Fibroblast of skin of right biceps (primary cell): ENCODE measurements around the gene FTMT.
A peak's percentile ranks its signal among the peaks of the same experiment; 100 is the strongest.
"Not testable (repeated sequence)": the region's sequence is repeated elsewhere in the genome, so short reads cannot be mapped to it uniquely, and the experiment has no call there.

Experiments used
- DNase-seq: peaks from one replicate; pipeline ENCODE4 v3.0.0-alpha.2; 2013

The FTMT gene

DNA sequence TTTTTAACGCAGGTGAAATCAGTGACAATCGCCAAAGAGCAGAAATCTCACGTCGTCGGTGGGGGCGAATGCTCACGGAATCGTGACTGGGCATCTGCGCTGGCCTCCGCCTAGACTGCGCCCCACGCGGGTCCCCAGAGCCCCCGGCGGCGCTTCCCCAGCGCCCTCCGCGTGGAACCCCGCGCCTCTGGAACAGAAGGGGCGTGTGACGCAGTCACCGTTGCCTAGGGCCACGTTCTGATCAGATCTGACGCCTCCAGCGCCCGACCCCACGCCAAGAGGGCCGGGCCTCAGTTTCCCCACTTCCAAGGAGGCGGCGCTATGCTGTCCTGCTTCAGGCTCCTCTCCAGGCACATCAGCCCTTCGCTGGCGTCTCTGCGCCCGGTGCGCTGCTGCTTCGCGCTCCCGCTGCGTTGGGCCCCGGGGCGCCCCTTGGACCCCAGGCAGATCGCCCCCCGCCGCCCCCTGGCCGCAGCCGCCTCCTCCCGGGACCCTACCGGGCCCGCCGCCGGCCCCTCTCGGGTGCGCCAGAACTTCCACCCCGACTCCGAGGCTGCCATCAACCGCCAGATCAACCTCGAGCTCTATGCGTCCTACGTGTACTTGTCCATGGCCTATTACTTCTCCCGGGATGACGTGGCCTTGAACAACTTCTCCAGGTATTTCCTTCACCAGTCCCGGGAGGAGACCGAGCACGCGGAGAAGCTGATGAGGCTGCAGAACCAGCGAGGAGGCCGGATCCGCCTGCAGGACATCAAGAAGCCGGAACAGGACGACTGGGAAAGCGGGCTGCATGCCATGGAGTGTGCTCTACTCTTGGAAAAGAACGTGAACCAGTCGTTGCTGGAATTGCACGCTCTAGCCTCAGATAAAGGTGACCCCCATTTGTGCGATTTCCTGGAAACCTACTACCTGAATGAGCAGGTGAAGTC is at the start of gene FTMT:
FTMT (plus strand) TSS at position 240 of the 932 bp plus-strand sequence; CDS start at position 322, 82 bp downstream.
- DNase-seq: no peak

DNA sequence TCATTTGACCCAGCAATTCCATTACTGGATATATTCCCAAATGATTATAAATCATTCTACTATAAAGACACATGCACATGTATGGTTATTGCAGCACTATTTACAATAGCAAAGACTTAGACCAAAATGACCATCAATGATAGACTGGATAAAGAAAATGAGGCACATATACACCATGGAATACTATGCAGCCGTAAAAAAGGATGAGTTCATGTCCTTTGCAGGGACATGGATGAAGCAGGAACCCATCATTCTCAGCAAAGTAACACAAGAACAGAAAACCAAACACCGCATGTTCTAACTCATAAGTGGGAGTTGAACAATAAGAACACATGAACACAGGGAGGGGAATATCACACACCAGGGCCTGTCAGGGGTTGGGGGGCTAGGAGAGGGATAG is 46.4 kb upstream of the FTMT start:
- not testable (repeated sequence) for DNase-seq

DNA sequence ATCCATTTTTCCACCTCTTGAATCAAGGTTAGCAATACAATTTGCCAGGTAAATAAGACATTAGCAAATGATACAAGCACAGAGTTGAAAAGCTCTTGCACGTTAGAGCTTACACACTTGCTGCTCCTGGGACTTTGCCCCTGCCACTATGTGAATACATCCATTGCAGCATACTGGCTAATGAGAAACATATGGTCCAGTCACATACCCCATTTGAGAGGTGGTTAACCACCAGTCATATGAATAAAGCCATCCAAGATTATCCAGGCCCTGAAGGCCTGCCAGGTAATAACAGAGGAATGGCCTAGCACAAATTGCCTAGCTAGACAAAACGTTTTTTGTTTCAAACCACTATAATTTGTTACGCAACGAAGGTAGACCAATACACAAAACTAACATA is 45.8 kb upstream of the FTMT start:
- peak; percentile 43 for DNase-seq

DNA sequence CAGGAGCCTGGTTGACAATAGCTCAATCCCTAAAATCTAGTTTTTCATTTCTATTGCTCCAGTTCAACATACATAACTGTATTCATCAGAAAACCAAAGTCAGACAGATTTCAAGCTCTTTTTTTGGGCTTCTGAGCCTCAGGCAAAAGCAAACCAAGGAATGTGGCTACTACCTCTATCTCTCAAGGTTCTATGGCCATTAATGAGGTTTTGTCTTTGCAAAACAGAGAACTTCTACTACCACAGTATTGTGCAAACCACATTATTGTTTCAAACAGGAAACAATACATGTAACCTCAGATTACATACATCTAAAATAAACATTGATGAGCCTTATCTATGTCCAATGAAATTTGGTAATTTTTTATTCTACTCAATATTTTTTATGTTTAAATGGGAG is 35.5 kb upstream of the FTMT start:
- DNase-seq: no peak

DNA sequence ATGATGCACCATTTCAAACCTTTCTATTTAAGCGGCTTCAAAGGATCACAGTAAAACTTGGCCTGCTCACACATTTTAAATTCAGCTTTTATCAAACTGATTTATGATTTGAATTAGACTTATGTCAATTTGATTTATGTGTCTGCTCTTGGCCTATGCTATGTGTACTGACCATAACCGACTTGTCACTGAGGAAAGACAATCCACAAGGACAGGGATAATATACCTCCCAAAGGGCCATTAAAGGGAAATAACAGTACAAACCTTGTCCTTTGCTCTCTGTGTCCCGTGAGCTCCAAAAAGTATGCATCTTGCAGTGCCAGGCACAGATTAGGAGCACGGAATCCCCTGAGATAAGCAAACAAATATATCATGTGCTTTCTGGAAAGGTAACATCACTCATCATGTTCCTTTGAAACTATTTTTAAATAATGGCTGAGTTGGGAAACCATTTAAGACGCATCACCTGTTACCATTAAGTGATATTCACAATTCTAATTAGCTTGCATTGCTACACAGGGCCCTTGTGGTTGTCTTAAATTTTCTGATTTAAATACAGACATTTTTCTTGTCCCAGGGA is 31.9 kb upstream of the FTMT start:
- no peak for DNase-seq

DNA sequence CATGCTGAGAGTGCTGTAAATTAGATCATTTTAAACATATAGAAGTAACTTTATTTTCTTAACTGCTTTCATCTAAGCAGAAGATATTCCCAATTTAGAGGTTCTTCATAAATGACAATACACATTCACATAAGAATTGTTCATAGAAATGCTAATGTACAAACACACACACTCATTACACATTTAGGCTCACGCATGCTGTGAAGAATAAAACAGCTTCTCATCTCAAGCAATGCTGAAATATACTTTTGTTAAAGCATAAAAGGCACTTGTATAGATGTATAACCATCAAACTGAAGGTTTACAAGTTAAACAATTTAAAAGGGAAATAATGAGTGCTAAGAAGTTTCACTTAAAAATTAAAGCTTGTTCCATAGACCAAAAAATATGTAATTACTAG is 18.1 kb upstream of the FTMT start:
- no peak for DNase-seq

DNA sequence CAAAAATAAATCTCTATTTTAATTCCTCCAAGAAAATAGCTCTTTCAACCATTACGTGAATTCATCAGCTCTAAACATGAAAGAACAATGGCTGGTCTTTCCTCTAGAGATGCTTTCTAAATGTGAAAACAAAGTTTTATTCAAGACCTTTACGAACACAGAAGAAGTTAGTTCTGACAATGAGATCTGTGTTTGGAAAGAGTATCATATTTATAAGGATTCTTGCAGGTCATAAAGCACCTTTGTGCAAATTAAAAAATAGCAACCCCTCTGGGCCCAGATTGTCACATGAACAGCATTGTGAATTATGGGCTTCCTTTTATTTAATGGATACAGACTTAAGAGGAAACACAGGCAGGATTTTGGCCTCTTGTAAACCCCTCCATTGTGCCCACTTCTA is 17.7 kb upstream of the FTMT start:
- no peak for DNase-seq

DNA sequence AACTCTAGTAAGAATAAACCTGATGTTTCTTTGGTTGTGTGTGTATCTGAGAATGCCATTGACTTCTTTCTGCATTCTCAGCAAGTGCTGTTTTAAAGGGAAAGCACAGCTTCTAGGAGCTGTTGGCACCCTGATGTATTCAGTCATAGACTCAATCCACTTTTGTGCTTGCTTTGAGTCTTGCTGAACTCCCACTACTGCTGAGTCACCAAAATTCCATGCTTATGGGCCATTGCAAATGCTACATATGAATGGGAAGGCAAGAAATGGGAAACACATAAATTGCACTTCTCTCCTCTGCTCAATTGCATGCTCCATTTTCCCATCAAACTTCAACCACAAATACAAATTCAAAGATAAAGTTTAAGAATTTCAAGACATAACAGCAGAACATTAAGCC is 9.8 kb upstream of the FTMT start:
- DNase-seq: peak; percentile 5

DNA sequence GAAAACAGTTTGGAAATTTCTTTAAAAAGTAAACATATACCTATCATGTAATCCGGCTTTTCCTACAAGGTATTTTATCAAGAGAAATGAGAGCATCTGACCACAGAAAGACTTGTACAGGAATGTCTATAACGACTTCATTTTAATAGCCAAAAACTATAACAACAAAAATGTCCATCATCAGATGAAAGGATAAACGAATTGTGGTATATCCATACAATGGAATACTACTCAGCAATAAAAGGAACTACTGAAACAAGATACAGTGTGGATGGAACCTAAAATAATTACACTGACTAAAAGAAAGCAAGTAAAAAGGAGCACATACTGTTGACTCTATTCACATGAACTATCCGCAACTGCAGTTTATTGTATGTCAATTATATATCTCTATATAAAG is 1.4 kb upstream of the FTMT start:
- DNase-seq: no peak

DNA sequence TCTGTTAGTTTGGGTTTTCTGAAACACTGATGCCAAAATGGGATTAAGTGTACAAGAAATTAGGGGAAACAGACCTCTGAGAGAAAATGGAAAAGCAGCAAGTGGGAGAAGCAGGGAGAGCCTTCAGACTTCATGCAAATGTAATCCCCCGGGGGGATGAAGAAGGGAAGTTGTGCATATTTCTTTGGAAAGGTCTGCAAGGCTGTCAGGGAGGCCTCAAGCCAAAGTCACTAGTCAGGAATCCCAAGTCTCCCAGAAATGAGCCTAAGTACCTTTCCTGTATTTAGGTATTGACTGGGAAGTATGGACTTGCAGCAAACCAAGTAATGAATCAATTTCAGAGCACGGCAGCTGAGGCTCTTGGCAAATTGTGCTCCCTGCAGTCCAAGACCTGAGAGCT is 2.2 kb downstream of the FTMT start:
- DNase-seq: no peak

DNA sequence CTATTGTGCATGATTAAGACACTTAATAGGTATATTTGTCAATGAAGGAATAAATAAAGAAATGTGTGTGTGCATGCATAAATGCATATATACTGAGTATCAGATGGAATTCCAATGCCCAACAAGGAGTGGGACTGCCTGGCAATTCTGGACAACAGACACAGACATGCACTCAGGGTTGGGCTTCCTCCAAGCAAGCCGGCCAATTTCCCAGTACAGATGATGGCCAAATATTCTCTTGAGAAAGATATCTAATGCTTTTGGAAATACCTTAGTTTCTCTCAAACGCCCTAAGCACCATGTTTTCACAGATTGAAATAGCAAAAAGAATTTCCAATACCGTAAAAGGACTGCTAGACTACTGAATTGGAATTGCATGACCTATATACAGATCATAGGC is 11.1 kb downstream of the FTMT start:
- no peak for DNase-seq

DNA sequence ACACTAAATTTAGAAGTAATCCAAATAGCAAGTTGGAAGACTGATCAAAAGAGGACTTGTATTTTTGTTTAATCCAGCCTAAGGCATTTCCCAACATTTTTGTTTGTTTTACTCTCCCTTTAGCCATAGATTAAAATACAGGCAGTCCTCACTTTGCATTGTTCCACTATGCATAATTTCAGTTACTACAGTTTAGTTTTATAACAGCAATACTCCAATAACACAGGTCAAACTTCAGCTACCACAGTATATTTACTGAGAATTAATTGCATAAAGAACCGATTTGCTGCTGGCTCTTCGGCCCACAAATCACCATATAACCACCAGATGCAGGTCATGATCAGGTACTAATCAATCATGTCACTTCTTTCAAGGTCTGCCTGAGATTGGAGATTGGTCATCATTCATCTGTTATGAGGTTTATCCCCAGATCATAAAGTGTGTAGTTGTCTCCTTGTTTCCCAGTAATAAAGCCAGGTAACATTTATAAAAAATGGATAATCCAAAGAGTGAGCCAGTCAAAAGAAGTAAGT is 12.1 kb downstream of the FTMT start:
- no peak for DNase-seq

DNA sequence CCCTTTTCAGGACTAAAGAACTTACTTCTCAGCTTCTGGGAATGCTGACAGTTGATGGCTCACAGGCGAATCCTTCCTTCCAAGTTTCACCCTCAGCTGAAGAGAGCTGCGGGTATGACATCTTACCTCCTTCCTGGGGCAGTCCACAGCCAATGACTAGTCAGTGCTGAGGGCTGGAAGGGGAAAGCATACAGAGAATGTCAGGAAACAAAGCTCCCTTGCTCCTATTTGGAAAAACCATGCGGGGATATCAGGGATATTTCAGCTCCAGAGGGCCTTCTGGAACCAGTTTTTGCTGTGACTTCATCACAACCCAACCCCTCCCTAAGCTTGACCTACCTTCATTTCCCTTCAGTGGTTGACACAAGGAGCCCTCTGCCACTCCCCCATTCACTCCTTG is 15.7 kb downstream of the FTMT start:
- no peak for DNase-seq

DNA sequence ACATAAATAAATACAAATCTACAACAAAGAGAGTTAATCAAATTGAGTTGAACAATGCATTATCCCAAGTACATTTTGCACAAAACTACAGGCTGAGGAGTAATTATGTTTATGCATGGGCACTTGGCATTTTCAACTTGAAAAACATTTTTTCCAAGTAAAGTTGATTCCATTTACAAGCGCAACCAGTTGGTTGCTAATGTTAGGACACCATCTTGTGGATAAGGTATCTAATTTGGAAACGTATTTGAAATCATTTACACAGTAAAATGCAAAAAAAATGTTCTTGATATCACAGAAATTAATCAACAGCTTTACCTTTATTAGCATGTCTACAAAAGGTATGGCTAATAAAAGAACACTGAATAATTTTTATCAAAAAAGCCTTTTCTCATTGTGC is 18.8 kb downstream of the FTMT start:
- peak; percentile 3 for DNase-seq

DNA sequence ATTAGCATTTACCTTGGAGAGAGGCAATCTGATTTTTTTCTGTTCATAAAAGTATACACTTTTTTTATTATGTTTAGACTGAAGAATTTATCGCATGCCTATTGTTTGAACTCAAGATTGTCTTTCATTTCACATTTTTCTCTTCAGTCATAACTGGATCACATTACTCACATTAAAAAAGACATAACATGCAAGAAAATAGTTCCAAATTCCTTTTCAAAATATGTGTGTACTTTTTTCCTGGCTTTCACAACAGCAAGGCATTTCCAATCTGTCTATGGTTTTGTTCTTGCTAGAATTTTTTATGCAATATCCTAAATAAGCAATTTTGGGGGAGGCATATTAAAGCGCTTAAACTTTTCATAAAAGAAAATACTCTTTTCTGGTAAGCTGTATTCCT is 21.2 kb downstream of the FTMT start:
- peak; percentile 1 for DNase-seq

DNA sequence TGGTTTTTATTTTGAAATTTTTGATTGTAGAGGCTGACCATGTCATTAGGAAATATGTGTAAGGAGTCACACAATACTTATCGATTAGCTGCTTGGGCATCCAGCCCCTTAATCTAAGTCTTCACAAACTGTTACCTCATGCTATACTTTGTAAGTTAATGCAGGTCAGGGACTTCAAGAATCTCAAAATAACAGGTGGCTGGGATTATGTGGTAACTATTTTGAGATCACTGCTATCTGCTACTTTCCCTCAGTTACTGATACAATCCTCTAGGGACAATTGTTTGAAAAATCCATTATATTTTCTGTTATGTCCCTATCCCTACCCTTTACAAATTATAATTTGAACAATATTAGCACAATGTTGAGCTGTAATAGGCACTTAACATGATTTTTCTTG is 21.7 kb downstream of the FTMT start:
- no peak for DNase-seq

DNA sequence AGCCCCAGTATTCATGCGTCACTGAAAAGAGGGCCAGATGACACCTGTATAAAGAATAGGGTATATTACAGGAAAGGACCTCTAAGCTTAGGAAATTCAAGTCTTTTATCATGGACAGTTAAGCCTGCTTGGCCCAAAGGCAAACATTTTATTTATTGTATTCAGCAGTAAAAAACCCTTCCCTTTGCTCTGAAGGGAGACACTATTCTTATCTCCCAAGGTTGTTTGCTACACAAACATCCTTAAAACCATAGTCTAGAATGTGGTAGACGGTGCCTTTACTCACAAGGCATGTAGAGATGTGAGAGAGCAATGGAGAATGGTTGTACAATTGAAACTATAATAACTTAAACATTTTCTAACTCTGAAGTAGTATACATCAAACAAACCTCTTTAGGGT is 33.9 kb downstream of the FTMT start:
- DNase-seq: no peak

DNA sequence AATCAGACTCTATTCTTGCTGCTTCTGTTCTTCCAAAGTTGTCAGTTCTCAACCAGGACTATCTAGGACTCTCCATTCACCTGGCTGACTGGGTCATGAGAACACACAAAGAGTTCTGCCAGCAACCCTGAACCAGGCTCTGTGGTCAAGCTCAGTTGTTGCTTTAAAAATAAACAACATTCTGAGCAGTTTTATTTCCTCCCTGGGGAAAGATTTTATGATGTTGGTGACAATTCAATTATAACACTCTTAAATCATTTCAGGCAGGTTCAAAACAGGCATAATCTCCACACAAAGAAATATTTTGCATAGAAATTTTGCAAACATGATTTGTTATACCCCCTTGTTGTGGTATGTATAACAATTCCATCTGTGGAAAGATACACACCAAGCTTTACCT is 36.0 kb downstream of the FTMT start:
- no peak for DNase-seq

DNA sequence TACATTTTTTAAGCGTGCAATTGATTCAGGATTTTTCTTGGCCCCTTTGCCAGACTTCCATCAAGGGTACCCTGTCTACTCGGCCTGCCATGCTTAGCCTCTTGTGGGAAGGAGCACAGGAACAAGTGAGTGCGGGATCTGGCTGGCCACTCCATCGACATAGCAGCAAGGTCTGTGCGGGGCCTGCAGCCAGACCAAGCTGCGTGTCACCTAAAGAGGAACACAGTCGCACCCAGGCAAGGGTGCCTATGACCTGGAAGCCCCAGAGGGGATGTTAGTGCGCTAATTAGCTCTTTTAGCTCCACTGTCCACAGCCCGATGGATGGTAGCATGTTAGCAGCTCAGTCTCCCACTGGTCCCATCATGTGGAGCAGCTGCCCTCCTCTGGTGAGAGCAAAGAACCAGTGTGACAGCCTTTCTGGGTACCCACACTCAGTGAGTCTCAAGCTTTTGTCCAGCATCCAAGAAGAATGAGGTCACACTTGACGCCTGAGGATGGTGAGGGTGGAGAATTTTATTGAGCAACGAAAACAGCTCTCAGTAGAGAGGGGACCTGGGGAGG is 38.7 kb downstream of the FTMT start:
- no peak for DNase-seq

DNA sequence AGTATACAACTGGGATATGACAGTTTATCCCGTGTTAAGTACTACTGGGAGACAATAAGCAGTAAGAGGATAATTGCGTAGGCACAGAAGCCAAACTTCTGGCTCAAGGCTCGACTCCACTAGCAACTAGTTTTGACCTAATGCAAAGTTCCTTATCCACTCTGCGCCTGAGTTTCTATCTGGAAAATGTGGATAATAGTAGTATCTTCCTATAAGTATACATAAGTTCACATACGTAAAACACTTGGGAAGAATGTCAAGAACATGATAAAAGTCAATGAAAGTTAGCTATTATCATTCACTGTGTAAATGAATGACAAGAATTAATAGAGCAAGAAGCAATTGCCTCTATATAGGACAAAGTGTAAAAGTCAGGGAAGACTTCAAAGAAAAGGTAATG is 45.7 kb downstream of the FTMT start:
- no peak for DNase-seq

DNA sequence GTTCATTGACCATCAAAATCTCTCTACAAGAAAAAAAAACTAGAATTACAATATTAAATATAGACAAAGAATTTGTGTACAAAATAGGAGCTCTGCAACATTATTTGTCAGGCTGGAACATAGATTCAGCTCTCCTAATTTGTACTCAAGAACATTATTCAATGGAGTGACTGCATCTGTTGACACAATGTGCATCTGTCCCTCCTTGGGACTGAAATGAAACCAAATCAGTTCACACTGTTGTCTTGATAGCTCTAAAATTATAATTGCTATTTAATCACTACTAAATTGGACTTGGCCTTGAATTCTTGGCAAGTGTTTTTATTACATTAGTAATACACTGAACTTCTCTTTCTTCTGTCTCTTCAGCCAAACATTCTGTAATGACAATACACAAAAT is 47.7 kb downstream of the FTMT start:
- no peak for DNase-seq
